HG03558 (cell line): ENCODE results near the gene TOP2A.

ENCODE experiments used
- ATAC-seq: cut with Tn5 transposase; IDR thresholded peaks from one replicate; pipeline ENCODE4 v1.9.1; 2021; ENCODE audit warnings: moderate number of reproducible peaks; ENCODE audit not compliant: unreplicated experiment; ENCODE audit errors: extremely low read depth

The TOP2A gene

DNA sequence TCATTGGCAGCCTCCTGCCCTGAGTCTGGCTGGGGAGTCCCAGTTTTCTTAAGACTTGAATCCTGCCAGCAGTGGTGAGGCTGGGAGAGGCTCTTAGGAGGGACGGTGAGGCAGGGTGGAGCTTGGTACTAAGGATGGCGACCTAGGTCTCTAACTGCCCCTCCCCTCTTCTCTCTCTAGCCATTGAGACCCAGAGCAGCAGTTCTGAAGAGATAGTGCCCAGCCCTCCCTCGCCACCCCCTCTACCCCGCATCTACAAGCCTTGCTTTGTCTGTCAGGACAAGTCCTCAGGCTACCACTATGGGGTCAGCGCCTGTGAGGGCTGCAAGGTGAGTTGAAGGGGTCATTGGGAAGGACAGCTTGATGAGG, 69.6 kb downstream of the TOP2A start:
- no peak for ATAC-seq

DNA sequence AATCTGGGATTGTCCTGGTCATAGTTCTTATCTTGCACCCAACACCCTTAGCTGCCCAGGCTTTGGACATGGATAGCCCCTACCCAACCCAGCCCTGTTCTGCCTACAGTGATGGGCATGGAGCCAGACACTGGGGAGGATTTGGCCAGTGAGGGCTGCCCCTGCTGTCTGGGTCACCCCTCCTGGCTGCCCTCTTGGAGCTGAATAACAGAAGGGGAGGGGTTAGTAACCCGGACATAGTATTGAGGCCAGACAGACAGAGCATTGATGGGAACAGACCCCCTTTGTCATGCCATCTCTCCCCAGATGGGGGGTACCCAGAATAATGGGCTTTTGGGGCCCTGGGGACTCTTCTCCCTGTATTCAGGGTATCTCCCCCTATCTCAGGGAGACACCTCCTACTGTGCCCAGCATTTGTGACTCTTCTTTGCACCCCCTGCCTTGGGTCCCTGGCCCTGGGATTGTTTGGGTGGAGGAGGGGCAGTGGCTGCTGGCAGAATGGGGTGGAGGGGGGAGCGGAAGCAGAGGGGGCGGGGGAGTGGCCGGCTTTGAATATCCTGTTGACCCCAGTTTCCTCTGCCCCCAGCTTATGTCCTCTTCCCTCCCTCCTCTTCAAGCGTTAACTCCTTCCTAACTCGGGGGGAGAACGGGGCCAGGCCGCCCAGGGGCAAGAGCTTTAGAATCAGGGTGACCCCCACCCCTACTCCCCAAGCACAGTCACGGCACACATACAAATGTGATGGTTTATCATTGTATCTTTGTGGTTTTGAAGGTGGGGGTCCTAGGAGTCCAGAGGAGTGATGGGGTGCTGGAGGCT, 70.2 kb downstream of the TOP2A start:
- ATAC-seq = no peak

DNA sequence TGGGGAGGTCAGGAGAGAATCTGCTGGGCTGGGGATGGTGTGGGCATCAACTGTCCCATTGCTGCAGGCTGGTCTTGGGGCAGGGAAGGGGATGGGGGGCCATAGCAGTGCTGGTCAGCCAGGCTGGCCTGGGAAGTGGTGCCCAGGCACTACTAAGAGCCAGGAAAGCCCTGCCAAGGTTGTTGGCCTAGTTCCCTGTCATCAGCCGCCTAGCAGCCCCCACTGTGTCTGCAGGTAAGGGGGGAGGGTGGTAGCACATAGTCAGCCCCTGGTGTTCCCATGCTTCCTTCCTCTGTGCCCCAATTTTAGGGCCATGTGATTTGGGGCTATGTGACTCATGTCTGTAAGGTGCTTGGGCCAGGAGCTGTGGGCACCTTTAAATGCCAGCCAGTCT, 70.9 kb downstream of the TOP2A start:
- no peak for ATAC-seq

GRCh38 chr17:40345994-40346764, 71.5 kb downstream of the TOP2A start:
- ATAC-seq = no peak

DNA sequence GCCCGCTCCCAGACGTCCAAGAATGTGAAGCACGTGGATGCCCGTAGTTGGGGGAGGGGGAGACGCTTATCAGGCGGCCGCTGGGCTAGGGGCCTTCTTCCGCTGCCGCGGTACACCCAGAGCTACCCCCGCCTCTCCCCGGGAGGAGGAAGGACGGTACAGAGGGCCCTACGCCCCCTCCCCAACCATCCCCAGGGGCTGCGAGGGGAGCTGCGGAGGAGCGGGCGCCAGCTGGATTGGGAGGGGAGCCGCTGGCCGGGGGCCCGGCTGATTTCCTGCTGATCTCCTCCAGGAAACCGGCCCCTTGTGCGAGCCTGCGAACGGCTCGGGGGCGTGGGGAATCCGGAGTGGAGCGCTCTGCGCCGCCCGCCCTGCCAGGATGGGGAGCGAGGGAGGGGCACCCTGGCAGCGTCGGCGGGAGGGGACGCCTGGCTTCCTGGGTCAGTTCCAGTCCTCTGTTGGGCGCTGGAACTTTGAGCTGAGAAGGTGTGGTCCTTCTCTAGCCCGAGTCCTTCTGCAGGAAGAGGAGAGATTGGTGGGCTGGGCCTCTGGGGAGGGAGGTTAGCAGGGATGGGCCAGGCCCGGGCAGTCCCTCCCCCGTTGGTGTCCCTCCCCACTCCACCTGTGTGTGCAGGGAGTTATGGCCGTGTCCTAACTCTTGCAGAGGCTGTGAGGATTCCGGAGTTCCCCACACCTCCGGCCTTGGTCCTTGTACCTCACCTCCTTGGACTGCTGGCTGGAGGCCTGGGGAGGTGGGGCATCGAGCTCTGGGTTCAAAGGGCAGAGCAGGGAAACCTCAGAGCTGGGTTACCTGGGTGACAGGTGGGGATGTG, 72.3 kb downstream of the TOP2A start:
- no peak for ATAC-seq

DNA sequence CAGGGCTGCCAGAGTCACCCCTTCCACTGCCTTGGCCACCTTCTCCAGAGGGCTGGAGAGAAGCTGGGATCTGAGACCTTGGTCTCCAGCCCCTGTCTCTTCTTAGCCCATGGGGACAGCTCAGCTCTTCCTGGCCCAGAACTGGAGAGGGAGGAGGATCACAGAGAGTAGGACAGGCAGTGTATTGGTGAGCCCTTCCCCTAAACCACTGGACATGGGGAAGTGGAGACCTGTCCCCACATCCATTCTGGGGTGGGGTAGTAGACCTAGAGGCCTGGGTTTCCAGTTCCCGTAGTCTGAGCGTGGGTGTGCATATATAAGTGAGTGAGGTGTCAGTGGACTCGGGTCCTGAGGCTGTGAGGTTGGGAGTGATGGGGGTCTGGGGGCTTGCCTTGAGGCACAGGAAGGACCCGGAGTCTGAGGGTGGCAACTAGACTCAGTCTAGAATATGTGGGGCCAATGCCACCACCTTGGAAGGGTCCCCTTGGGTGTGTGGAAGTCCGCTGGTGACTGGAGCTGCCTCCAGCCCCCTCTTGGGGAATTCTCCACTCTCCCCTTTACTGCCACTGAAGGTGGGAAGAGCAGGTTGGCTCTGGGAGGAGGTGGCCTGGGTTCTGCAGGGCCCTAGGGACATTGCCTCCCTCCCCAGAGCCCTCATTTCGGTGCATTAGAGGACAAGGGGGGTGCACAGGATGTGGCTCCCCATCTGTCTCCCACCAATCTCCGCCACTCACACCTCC, 73.1 kb downstream of the TOP2A start:
- no peak for ATAC-seq

DNA sequence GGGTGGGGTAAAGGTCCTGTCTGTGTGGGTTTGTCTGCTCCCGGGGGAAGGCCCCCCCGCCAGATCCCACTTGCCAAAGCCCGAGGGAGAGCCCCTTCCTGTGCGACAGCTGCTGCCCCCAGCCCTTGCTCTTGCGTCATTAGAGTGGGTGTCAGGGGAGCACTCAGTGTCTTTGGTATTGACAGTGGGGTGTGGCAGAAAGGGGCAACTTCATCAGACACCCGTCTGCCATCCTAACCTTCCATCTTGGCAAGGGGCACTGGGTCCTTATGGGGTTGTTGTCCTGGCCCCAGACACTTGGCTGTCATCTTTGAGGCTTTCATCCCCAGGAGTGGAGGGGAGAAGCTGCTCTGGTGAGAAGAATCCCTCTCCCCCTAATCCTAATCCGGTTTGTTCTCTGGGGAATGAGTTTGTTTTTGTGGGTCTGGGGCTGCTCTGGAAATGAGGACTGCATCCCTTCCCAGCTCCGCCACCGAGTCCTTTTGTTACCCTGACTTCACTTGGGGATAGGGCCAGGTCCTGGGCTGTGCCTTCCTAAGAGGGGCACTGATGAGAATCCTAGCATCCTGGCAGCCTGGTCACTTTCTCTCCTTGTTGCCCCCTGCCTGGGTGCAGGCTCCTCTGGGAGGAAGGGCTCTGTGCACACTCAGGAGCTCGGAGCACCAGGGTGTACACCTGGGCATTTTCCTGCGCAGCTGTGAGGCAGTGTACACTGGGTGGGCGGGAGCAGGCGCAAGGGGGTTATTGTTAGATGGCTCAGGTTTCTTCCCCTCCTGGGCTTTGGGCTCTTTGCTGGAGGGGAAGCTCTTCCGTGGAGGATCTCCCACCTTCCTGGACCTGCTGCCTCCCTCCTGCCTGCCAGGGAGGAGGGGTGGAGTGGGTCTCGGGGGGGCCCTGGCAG, 74.2 kb downstream of the TOP2A start:
- no peak for ATAC-seq

GRCh38 chr17:40342504-40343218, 75.0 kb downstream of the TOP2A start:
- ATAC-seq = no peak

DNA sequence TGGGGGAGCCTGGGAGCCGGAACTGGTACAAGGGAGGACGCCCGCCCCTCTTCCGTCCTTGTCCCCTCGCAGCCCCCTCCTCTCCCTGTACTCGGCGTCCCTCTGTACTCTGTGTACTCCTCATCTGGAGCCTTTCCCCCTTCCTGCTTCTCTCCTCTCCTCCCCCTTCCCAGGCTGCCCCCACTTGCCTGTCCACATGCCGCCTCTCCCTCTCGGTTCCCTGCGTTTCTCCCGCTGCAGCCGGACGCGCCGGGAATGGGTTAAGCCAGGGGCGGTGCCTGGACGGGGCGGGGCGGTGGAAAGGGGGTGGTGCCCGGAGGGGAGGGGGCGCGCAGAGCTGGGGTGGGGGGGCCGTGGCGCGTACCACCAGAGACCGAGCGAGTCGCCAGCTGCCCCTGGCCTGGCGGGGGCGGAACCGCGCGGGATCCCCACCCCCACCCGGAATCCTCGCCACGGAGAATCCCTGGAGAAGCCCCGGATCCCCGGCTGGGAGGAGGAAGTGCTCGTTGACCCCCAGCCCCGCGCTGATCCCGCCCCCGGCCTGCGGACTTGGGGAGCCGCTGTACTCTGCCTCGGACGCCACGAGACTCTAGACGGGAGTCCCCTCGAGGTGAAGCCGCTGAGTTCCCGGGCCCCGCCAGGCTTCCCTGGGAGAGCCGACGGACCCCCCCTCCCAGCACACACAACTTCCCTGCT, 75.7 kb downstream of the TOP2A start:
- no peak for ATAC-seq

DNA sequence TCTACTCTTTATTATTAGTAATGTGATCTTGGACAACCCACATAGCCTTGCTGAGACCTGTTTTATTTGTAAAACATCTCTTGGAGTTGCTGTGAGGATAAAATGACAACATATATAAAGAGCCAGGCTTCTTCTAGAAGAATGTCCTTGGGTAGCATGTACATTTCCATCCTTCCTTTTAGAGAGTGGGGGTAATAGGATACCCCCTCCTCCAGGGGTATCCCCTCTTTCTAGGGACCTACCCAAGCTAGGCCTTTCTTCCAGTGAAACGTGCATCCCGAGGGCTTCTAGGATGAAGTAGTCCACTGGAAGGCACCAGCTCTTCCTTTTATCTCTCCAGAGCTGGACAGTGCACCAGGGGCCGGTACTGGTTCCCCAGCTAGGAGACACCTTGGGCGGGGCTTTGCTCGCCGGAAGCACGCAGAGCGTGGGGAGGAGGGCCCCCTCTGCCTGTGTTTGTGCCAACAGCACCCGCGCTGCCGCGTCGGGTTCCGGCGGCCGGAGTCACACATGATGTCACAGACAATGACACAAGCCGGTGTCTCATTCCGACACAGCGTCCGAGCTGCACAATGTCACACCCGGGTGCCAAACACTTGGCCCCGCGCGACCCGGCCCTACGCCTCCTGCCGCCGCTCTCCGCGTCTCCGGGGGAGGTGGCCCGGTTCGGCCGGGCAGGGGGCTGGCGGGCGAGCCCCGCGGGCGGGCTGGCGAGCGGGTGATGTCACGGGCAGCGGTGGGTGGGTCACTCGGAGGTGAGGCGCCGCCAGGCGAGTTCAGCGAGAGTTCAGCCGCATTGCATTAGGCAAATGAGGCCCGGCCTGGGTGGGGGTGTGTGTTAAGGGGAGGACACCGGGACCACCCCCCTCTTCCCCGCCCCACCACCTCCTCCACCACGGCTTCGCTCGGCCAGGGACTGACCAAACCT, 76.6 kb downstream of the TOP2A start:
- ATAC-seq = peak; percentile 44

DNA sequence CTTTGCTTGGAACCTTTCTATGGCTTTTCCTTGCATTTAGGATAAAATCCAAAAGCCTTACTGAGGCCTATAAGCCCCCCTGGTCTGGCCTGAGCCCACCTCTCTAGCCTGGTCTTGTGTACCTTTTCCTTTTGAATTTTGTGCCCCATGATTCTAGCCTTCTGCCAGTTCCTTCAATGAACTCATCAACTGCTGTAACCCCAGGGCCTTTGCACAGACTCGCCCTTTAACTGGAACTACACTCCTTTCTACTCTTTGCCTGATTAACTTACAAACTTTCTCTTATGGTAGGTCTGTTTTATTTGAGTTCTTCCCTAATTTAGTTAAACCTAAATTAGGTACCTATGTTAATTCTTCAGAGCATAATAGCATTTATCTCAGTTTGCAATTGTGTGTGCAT, 77.4 kb downstream of the TOP2A start:
- ATAC-seq = no peak

GRCh38 chr17:40338941-40339649, 78.6 kb downstream of the TOP2A start:
- ATAC-seq = no peak
